NB4 (cell line): Measurements from ENCODE around the gene PLA2G10.
"Not testable (repeated sequence)": the region's sequence is repeated elsewhere in the genome, so short reads cannot be mapped to it uniquely, and the experiment has no call there.

Experiments
- CTCF ChIP-seq: IDR thresholded peaks from one replicate; pipeline ENCODE4 v1.5.1; 2012; ENCODE audit warnings: low read depth, low read length
- POLR2A ChIP-seq: IDR thresholded peaks from 2 replicates; pipeline ENCODE4 v1.6.1; 2011; ENCODE audit warnings: mild to moderate bottlenecking; ENCODE audit not compliant: insufficient read length; ENCODE audit errors: extremely low read depth

DNA sequence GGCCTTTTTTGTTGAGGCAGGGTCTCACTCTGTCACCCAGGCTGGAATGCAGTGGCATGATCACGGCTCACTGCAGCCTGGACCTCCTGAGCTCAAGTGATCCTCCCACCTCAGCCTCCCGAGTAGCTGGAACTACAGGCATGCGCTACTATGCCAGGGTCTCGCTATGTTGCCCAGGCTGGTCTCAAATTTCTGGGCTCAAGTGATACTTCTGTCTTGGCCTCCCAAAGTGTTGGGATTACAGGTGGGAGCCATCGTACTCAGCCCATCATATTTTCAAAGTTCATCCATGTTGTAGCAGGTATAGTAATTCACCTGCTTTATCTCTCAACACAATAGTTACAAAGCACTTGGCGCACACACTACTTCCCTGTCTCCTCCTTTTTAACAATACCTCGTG is 13.7 kb downstream of the PLA2G10 start:
- TF ChIP-seq POLR2A, CTCF: not testable (repeated sequence)
